SK-N-SH (cell line): ENCODE data around the gene EIPR1.

Source experiments
- EP300 ChIP-seq, 2 experiments: IDR thresholded peaks; 2 replicates each; pipeline versions ENCODE4 v1.4.0 to v1.6.1; 2012; ENCODE audit warnings: borderline replicate concordance in 1 of 2, low read depth in 1 of 2, low read length in 1 of 2
- FOXM1 ChIP-seq: IDR thresholded peaks from 2 replicates; pipeline ENCODE4 v1.4.0; 2012; ENCODE audit warnings: low read depth, mild to moderate bottlenecking
- GABPA ChIP-seq: IDR thresholded peaks from 2 replicates; pipeline ENCODE4 v1.4.0; 2012; ENCODE audit warnings: low read depth, mild to moderate bottlenecking
- POLR2AphosphoS5 ChIP-seq: IDR thresholded peaks from 2 replicates; pipeline ENCODE4 v1.6.1; 2012; ENCODE audit warnings: low read depth, low read length
- RAD21 ChIP-seq: IDR thresholded peaks from 2 replicates; pipeline ENCODE4 v1.6.1; 2012; ENCODE audit warnings: mild to moderate bottlenecking, low read length
- RCOR1 ChIP-seq: fragments of 150-350 bp; IDR thresholded peaks from 2 replicates; pipeline ENCODE4 v1.6.1; 2017; ENCODE audit warnings: antibody characterized with exemption, low read length
- RFX5 ChIP-seq: IDR thresholded peaks from 2 replicates; pipeline ENCODE4 v1.6.1; 2012; ENCODE audit warnings: mild to moderate bottlenecking, improper control_type of control experiment, low read length
- RXRA ChIP-seq: IDR thresholded peaks from 2 replicates; pipeline ENCODE4 v1.4.0; 2012; ENCODE audit warnings: low read depth, mild to moderate bottlenecking, borderline replicate concordance
- TCF12 ChIP-seq: IDR thresholded peaks from 2 replicates; pipeline ENCODE4 v1.4.0; 2012
- TEAD4 ChIP-seq: IDR thresholded peaks from 2 replicates; pipeline ENCODE4 v1.4.0; 2012; ENCODE audit warnings: mild to moderate bottlenecking, borderline replicate concordance; ENCODE audit not compliant: insufficient read depth
- TF ChIP-seq, protein P1 (sequence below): IDR thresholded peaks from 2 replicates; pipeline ENCODE4 v1.6.1; 2012; ENCODE audit warnings: mild to moderate bottlenecking, low read depth, low read length, moderate library complexity
- TF ChIP-seq, protein P2 (sequence below): fragments of 150-350 bp; IDR thresholded peaks from 2 replicates; pipeline ENCODE4 v1.6.1; 2017; ENCODE audit warnings: antibody characterized with exemption, low read length, low read depth, borderline replicate concordance
- TF ChIP-seq, protein P3 (sequence below): fragments of 200-600 bp; sonication (generic); IDR thresholded peaks from 2 replicates; pipeline ENCODE4 v1.6.1; 2017; ENCODE audit warnings: antibody characterized with exemption, mild to moderate bottlenecking, moderate library complexity
- TF ChIP-seq, protein P4 (sequence below): IDR thresholded peaks from 2 replicates; pipeline ENCODE4 v1.4.0; 2012; ENCODE audit warnings: low read depth, borderline replicate concordance

DNA sequence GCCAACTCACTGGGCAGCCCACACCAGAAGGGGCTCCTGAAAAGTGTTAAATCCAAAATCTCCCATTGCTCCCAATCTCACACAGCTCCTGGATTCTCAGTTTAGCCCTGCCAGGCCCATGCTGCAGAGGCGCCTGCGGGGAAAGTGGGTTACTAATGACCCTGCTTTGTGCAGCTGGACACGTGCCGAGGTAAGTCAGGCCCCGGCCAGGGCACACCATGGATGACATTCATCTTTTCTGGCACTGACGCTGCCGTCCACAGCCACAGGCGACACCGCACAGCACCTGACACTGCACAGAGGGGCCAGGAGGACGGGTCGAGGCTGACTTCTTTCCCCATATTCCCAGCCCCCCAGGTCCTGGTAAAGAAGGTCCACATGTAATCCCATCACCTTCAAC lies 193.5 kb downstream of the EIPR1 start:
- TF ChIP-seq EP300 (IDR thresholded peaks at IDR 0.05; ENCODE audit: borderline replicate concordance in 1 of 2, low read depth in 1 of 2, low read length in 1 of 2) (no peak), POLR2AphosphoS5 (no peak), RXRA (no peak), FOXM1 (no peak), RFX5 (no peak), TCF12 (no peak), RCOR1 (no peak), GABPA (no peak), TEAD4 (no peak), RAD21 (no peak)
- TF ChIP-seq, protein P1, sequence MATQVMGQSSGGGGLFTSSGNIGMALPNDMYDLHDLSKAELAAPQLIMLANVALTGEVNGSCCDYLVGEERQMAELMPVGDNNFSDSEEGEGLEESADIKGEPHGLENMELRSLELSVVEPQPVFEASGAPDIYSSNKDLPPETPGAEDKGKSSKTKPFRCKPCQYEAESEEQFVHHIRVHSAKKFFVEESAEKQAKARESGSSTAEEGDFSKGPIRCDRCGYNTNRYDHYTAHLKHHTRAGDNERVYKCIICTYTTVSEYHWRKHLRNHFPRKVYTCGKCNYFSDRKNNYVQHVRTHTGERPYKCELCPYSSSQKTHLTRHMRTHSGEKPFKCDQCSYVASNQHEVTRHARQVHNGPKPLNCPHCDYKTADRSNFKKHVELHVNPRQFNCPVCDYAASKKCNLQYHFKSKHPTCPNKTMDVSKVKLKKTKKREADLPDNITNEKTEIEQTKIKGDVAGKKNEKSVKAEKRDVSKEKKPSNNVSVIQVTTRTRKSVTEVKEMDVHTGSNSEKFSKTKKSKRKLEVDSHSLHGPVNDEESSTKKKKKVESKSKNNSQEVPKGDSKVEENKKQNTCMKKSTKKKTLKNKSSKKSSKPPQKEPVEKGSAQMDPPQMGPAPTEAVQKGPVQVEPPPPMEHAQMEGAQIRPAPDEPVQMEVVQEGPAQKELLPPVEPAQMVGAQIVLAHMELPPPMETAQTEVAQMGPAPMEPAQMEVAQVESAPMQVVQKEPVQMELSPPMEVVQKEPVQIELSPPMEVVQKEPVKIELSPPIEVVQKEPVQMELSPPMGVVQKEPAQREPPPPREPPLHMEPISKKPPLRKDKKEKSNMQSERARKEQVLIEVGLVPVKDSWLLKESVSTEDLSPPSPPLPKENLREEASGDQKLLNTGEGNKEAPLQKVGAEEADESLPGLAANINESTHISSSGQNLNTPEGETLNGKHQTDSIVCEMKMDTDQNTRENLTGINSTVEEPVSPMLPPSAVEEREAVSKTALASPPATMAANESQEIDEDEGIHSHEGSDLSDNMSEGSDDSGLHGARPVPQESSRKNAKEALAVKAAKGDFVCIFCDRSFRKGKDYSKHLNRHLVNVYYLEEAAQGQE = no peak
- TF ChIP-seq, protein P2, sequence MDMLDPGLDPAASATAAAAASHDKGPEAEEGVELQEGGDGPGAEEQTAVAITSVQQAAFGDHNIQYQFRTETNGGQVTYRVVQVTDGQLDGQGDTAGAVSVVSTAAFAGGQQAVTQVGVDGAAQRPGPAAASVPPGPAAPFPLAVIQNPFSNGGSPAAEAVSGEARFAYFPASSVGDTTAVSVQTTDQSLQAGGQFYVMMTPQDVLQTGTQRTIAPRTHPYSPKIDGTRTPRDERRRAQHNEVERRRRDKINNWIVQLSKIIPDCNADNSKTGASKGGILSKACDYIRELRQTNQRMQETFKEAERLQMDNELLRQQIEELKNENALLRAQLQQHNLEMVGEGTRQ = no peak
- TF ChIP-seq, protein P3, sequence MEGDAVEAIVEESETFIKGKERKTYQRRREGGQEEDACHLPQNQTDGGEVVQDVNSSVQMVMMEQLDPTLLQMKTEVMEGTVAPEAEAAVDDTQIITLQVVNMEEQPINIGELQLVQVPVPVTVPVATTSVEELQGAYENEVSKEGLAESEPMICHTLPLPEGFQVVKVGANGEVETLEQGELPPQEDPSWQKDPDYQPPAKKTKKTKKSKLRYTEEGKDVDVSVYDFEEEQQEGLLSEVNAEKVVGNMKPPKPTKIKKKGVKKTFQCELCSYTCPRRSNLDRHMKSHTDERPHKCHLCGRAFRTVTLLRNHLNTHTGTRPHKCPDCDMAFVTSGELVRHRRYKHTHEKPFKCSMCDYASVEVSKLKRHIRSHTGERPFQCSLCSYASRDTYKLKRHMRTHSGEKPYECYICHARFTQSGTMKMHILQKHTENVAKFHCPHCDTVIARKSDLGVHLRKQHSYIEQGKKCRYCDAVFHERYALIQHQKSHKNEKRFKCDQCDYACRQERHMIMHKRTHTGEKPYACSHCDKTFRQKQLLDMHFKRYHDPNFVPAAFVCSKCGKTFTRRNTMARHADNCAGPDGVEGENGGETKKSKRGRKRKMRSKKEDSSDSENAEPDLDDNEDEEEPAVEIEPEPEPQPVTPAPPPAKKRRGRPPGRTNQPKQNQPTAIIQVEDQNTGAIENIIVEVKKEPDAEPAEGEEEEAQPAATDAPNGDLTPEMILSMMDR = no peak
- TF ChIP-seq, protein P4, sequence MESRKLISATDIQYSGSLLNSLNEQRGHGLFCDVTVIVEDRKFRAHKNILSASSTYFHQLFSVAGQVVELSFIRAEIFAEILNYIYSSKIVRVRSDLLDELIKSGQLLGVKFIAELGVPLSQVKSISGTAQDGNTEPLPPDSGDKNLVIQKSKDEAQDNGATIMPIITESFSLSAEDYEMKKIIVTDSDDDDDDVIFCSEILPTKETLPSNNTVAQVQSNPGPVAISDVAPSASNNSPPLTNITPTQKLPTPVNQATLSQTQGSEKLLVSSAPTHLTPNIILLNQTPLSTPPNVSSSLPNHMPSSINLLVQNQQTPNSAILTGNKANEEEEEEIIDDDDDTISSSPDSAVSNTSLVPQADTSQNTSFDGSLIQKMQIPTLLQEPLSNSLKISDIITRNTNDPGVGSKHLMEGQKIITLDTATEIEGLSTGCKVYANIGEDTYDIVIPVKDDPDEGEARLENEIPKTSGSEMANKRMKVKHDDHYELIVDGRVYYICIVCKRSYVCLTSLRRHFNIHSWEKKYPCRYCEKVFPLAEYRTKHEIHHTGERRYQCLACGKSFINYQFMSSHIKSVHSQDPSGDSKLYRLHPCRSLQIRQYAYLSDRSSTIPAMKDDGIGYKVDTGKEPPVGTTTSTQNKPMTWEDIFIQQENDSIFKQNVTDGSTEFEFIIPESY = no peak
